Nephron (organoid): ENCODE data around the gene TREX2.

ENCODE experiments used
- H3K27ac Mint-ChIP-seq, 3 experiments: 2 replicates each; pipeline ENCODE4 v1.8.0; 2020; ENCODE audit warnings: mixed read lengths in 3 of 3, mild to moderate bottlenecking in 2 of 3, moderate library complexity in 1 of 3
- H3K27me3 Mint-ChIP-seq: 2 replicates; pipeline ENCODE4 v1.8.0; 2021; ENCODE audit warnings: low read depth, mild to moderate bottlenecking, moderate library complexity, mixed read lengths
- H3K36me3 Mint-ChIP-seq: 2 replicates; pipeline ENCODE4 v1.8.0; 2020; ENCODE audit warnings: low read depth, mixed read lengths
- H3K4me1 Mint-ChIP-seq: 2 replicates; pipeline ENCODE4 v1.8.0; 2020; ENCODE audit warnings: mixed read lengths
- H3K4me3 Mint-ChIP-seq, 3 experiments: 2 replicates each; pipeline ENCODE4 v1.8.0; 2020; ENCODE audit warnings: mild to moderate bottlenecking in 3 of 3, mixed read lengths in 3 of 3, moderate library complexity in 2 of 3
- H3K9me3 Mint-ChIP-seq: 2 replicates; pipeline ENCODE4 v1.8.0; 2020; ENCODE audit warnings: mixed read lengths
- CTCF ChIP-seq, 3 experiments: fragments of 200-600 bp; sonication (generic); IDR thresholded peaks; one replicate each; pipeline ENCODE4 v1.5.0; 2021; ENCODE audit warnings: antibody characterized with exemption in 3 of 3; ENCODE audit not compliant: unreplicated experiment in 3 of 3

The TREX2 gene

GRCh38 chrX:153492543-153492942 is 46.7 kb upstream of the TREX2 start:
- H3K4me1 Mint-ChIP-seq, result peaks cover 10% of the 10 kb centered on the region
- no peaks in the 10 kb centered on the region for H3K36me3 Mint-ChIP-seq
- H3K4me3 Mint-ChIP-seq, result peak overlapping the region in 1 of 3 experiments; percentile 30
- TF ChIP-seq CTCF (IDR thresholded peaks at IDR 0.05; ENCODE audit: unreplicated experiment in 3 of 3), result no peak
- no peaks in the 10 kb centered on the region for H3K27me3 Mint-ChIP-seq
- peaks cover 6% of the 10 kb centered on the region for H3K9me3 Mint-ChIP-seq
- peak overlapping the region; percentile 82 to 93 (median 86) for H3K27ac Mint-ChIP-seq

- no peak for TF ChIP-seq CTCF (IDR thresholded peaks at IDR 0.05; ENCODE audit: unreplicated experiment in 3 of 3)
- Mint-ChIP-seq H3K9me3 (peaks cover 6% of the 10 kb centered on the region), H3K4me1 (peaks cover 10% of the 10 kb centered on the region), H3K36me3 (no peaks in the 10 kb centered on the region), H3K27me3 (no peaks in the 10 kb centered on the region), H3K27ac (peak overlapping the region; percentile 73 to 86 (median 82)), H3K4me3 (no peak overlapping the region)
These were observed 46.1 kb upstream of the TREX2 start for GRCh38 chrX:153491918-153492317.

GRCh38 chrX:153491351-153491914 is 45.6 kb upstream of the TREX2 start:
- no peak for TF ChIP-seq CTCF (IDR thresholded peaks at IDR 0.05; ENCODE audit: unreplicated experiment in 3 of 3)
- Mint-ChIP-seq H3K4me1 (peaks cover 10% of the 10 kb centered on the region), H3K36me3 (no peaks in the 10 kb centered on the region), H3K9me3 (peaks cover 6% of the 10 kb centered on the region), H3K27ac (peak overlapping the region; percentile 82 to 90 (median 86)), H3K27me3 (no peaks in the 10 kb centered on the region), H3K4me3 (peak overlapping the region in 1 of 3 experiments; percentile 23)

- Mint-ChIP-seq H3K36me3 (no peaks in the 10 kb centered on the region), H3K4me1 (peaks cover 10% of the 10 kb centered on the region), H3K9me3 (peaks cover 6% of the 10 kb centered on the region), H3K27me3 (no peaks in the 10 kb centered on the region), H3K27ac (peak overlapping the region; percentile 85 to 90 (median 86)), H3K4me3 (no peak overlapping the region)
- no peak for TF ChIP-seq CTCF (IDR thresholded peaks at IDR 0.05; ENCODE audit: unreplicated experiment in 3 of 3)
These were observed 44.5 kb upstream of the TREX2 start for GRCh38 chrX:153490217-153490930.

- no peak for TF ChIP-seq CTCF (IDR thresholded peaks at IDR 0.05; ENCODE audit: unreplicated experiment in 3 of 3)
- peaks cover 5% of the 10 kb centered on the region for H3K4me1 Mint-ChIP-seq
- peak overlapping the region; percentile 75 to 82 (median 78) for H3K27ac Mint-ChIP-seq
- H3K27me3 Mint-ChIP-seq, result no peaks in the 10 kb centered on the region
- no peaks in the 10 kb centered on the region for H3K36me3 Mint-ChIP-seq
- no peak overlapping the region for H3K4me3 Mint-ChIP-seq
- H3K9me3 Mint-ChIP-seq, result no peaks in the 10 kb centered on the region
These were observed 42.5 kb upstream of the TREX2 start for GRCh38 chrX:153488231-153488914.
